HCT116 (cell line): ENCODE measurements around the gene ABCC11. TPM values are rescaled to one million over a fixed set of nuclear protein-coding genes. Genes with fewer than 3 reads are reported as not detected.

Experiments used
- ATAC-seq: fragments of 200-7000 bp; cut with Tn5 transposase; 2 replicates; pipeline ENCODE4 v1.9.1; 2020; ENCODE audit warnings: mild to moderate bottlenecking, moderate library complexity
- BruUV-seq: library from RNA; stranded (reverse); fragments of 400-500 nt; replicated peaks from 2 replicates; lab custom pipeline; 2021; lab: Mats Ljungman, UMichigan
- CTCF ChIA-PET: fragments of 300-600 bp; sonication (Branson Sonifier 250); formaldehyde crosslinking; loops from one replicate; lab custom pipeline; 2021; ENCODE audit warnings: antibody characterized with exemption; lab: Charles Lee
- POLR2A ChIA-PET: fragments of 300-600, 350-600 bp; sonication (Branson Sonifier 250); formaldehyde crosslinking; loops from one replicate; lab custom pipeline; 2021; ENCODE audit warnings: antibody characterized with exemption; lab: Charles Lee
- RAD21 ChIA-PET, 2 experiments: fragments of 300-600 bp; sonication (Branson Sonifier 250); formaldehyde crosslinking; loops; one replicate each; lab custom pipeline; 2023; ENCODE audit warnings: low total read pairs in 2 of 2; ENCODE audit not compliant: uncharacterized antibody in 2 of 2, unreplicated experiment in 2 of 2, low non-redundant PET in 1 of 2; lab: Charles Lee
- DNase-seq: peaks from one replicate; pipeline ENCODE4 v3.0.0-alpha.2; 2010; ENCODE audit warnings: low read depth, low spot score
- H2AFZ ChIP-seq: fragments of 200-600 bp; shearing (Covaris generic), sonication (generic); 2 replicates; pipeline ENCODE4 v1.6.1; 2017; ENCODE audit warnings: low read depth, mixed run types, mixed read lengths, antibody characterized with exemption, low read length; ENCODE audit not compliant: poor library complexity, severe bottlenecking
- H3K27ac ChIP-seq: 2 replicates; pipeline ENCODE4 v1.5.1; 2012; ENCODE audit warnings: low read depth, low read length
- H3K27me3 ChIP-seq: fragments of 200-600 bp; sonication (generic); 2 replicates; pipeline ENCODE4 v1.6.1; 2016; ENCODE audit warnings: mixed run types, low read length, mixed read lengths; ENCODE audit not compliant: insufficient read depth
- H3K36me3 ChIP-seq, 2 experiments: fragments of 200-500 bp in 1 of 2; fragments of 200-600 bp in 1 of 2; sonication (Bioruptor generic) in 1 of 2; sonication (generic) in 1 of 2; 2 replicates each; pipeline versions ENCODE4 v1.5.1 to v1.6.1; 2014 to 2016; ENCODE audit warnings: low read length in 2 of 2, inconsistent platforms in 1 of 2, mixed read lengths in 1 of 2, mixed run types in 1 of 2; ENCODE audit not compliant: insufficient read depth in 2 of 2, control insufficient read depth in 1 of 2
- H3K4me1 ChIP-seq, 2 experiments: fragments of 200-600 bp in 1 of 2; sonication (generic) in 1 of 2; 2 replicates each; pipeline versions ENCODE4 v1.5.1 to v1.6.1; 2012 to 2017; ENCODE audit warnings: low read length in 2 of 2, inconsistent platforms in 1 of 2, mild to moderate bottlenecking in 1 of 2, mixed read lengths in 1 of 2, mixed run types in 1 of 2, moderate library complexity in 1 of 2; ENCODE audit not compliant: insufficient read depth in 2 of 2, control insufficient read depth in 1 of 2
- H3K4me2 ChIP-seq: fragments of 200-600 bp; sonication (generic); 2 replicates; pipeline ENCODE4 v1.6.1; 2017; ENCODE audit warnings: mixed run types, low read length, mixed read lengths
- H3K4me3 ChIP-seq, 2 experiments: fragments of 200-600 bp in 1 of 2; sonication (generic) in 1 of 2; replicated peaks in 1 of 2; 2 replicates each; pipeline ENCODE4 v1.5.1; 2011 to 2016; ENCODE audit warnings: low read length in 2 of 2, control low read depth in 1 of 2, low read depth in 1 of 2, mild to moderate bottlenecking in 1 of 2, mixed read lengths in 1 of 2, mixed run types in 1 of 2
- H3K79me2 ChIP-seq: fragments of 200-600 bp; sonication (generic); 2 replicates; pipeline ENCODE4 v1.6.1; 2017; ENCODE audit warnings: mild to moderate bottlenecking, mixed run types, low read length, moderate library complexity, mixed read lengths; ENCODE audit not compliant: insufficient read depth
- H3K9ac ChIP-seq: fragments of 200-600 bp; sonication (generic); 2 replicates; pipeline ENCODE4 v1.6.1; 2016; ENCODE audit warnings: low read length, mixed read lengths
- H3K9me2 ChIP-seq: fragments of 200-600 bp; sonication (generic), shearing (Covaris generic); 2 replicates; pipeline ENCODE4 v1.6.1; 2017; ENCODE audit warnings: mixed run types, mild to moderate bottlenecking, moderate library complexity; ENCODE audit not compliant: insufficient read depth
- H3K9me3 ChIP-seq, 2 experiments: fragments of 200-500 bp in 1 of 2; fragments of 200-600 bp in 1 of 2; sonication (Bioruptor generic) in 1 of 2; sonication (generic) in 1 of 2; 2 replicates each; pipeline ENCODE4 v1.6.1; 2014 to 2017; ENCODE audit warnings: low read length in 2 of 2, mixed read lengths in 2 of 2, inconsistent platforms in 1 of 2, low read depth in 1 of 2, mild to moderate bottlenecking in 1 of 2, mixed run types in 1 of 2, moderate library complexity in 1 of 2; ENCODE audit not compliant: control insufficient read depth in 1 of 2, insufficient read depth in 1 of 2
- H4K20me1 ChIP-seq: fragments of 200-600 bp; sonication (generic), shearing (Covaris generic); 2 replicates; pipeline ENCODE4 v1.6.1; 2017; ENCODE audit warnings: mixed run types, mild to moderate bottlenecking, moderate library complexity; ENCODE audit not compliant: insufficient read depth
- CEBPB ChIP-seq: IDR thresholded peaks from 2 replicates; pipeline ENCODE4 v1.6.1; 2012; ENCODE audit warnings: low read depth
- CTCF ChIP-seq, 3 experiments: fragments of 200-600 bp in 1 of 3; sonication (generic) in 1 of 3; IDR thresholded peaks in 2 of 3; conservative IDR thresholded peaks in 1 of 3; 2 replicates each; pipeline ENCODE4 v1.5.1; 2012 to 2017; ENCODE audit warnings: low read depth in 2 of 3, low read length in 2 of 3, antibody characterized with exemption in 1 of 3, borderline replicate concordance in 1 of 3, control low read depth in 1 of 3, mild to moderate bottlenecking in 1 of 3, mixed read lengths in 1 of 3, mixed run types in 1 of 3, moderate library complexity in 1 of 3; ENCODE audit not compliant: insufficient read depth in 1 of 3
- ELF1 ChIP-seq: IDR thresholded peaks from 2 replicates; pipeline ENCODE4 v1.6.1; 2012; ENCODE audit warnings: low read depth, borderline replicate concordance
- FOSL1 ChIP-seq: IDR thresholded peaks from 2 replicates; pipeline ENCODE4 v1.6.1; 2012; ENCODE audit warnings: low read depth
- JUND ChIP-seq: IDR thresholded peaks from 2 replicates; pipeline ENCODE4 v1.6.1; 2012
- SP1 ChIP-seq: IDR thresholded peaks from 2 replicates; pipeline ENCODE4 v1.6.1; 2012; ENCODE audit warnings: low read depth
- SRF ChIP-seq: IDR thresholded peaks from 2 replicates; pipeline ENCODE4 v1.6.1; 2012; ENCODE audit warnings: low read depth
- TCF7L2 ChIP-seq: IDR thresholded peaks from 2 replicates; pipeline ENCODE4 v1.7.0; 2011; ENCODE audit warnings: borderline replicate concordance, inconsistent platforms; ENCODE audit not compliant: insufficient read depth, insufficient read length; ENCODE audit errors: extremely low read depth
- YY1 ChIP-seq: IDR thresholded peaks from 2 replicates; pipeline ENCODE4 v1.6.1; 2011; ENCODE audit warnings: low read length, low read depth, moderate library complexity, mild to moderate bottlenecking; ENCODE audit not compliant: insufficient replicate concordance; ENCODE audit errors: extremely low read depth
- ZFX ChIP-seq: fragments of 450-650 bp; IDR thresholded peaks from 2 replicates; pipeline ENCODE4 v1.6.1; 2017
- intact Hi-C: fragments of 100-400 bp; cut with micrococcal nuclease; formaldehyde crosslinking; loops from 2 replicates; pipeline ENCODE4 v1.10.0; 2022
- total RNA-seq: library from RNA; stranded (reverse); gene quantifications from one replicate; pipeline ENCODE4 v1.2.1, GENCODE V29; 2021; ENCODE audit not compliant: unreplicated experiment

The ABCC11 gene
- total RNA-seq, 1 experiment from 2014 or later = 0.54 TPM

GRCh38 chr16:48201515-48202201, 45.7 kb downstream of the ABCC11 start:
- ATAC-seq (no peak), DNase-seq (no peak)
- intact Hi-C loops = no loop called here
- H3K9me3 ChIP-seq = no peaks in the 10 kb centered on the region
- ChIA-PET RAD21 (no interaction called here), CTCF (no interaction called here), POLR2A (no interaction called here)
- no peak overlapping the region for H3K9ac ChIP-seq
- no peak overlapping the region for H3K27ac ChIP-seq
- H3K4me3 ChIP-seq = no peak overlapping the region
- H3K27me3 ChIP-seq = no peaks in the 10 kb centered on the region
- no TSS peak for BruUV-seq
- H3K4me2 ChIP-seq = no peak overlapping the region
- no peak overlapping the region for H2AFZ ChIP-seq
- H4K20me1 ChIP-seq = no peaks in the 10 kb centered on the region
- H3K79me2 ChIP-seq = no peaks in the 10 kb centered on the region
- peaks cover 0 to 3% of the 10 kb centered on the region in 2 experiments; a peak in 1 of 4 replicates for H3K4me1 ChIP-seq
- H3K9me2 ChIP-seq = no peaks in the 10 kb centered on the region
- TF ChIP-seq YY1 (no peak), SP1 (no peak), TCF7L2 (no peak), ELF1 (no peak), CEBPB (no peak), CTCF (IDR thresholded peaks at IDR 0.05 in 2 of 3, conservative IDR thresholded peaks at IDR 0.05 in 1 of 3; ENCODE audit: borderline replicate concordance in 1 of 3, insufficient read depth in 1 of 3, low read depth in 2 of 3, low read length in 2 of 3) (no peak), SRF (no peak), ZFX (no peak), JUND (no peak), FOSL1 (no peak)
- TF ChIP-seq, all 23 proteins: peak for 0
- H3K36me3 ChIP-seq = no peaks in the 10 kb centered on the region
